HEK293T (cell line): ENCODE measurements around the gene TEX52.

Experiments used
- CTCF ChIA-PET: fragments of 350-600 bp; formaldehyde crosslinking; extraction: SDS; loops from one replicate; lab custom pipeline; 2021; ENCODE audit warnings: antibody characterized with exemption, inconsistent platforms; lab: Yijun Ruan, JAX
- POLR2A ChIA-PET: fragments of 350-600 bp; formaldehyde crosslinking; extraction: SDS; loops from one replicate; lab custom pipeline; 2020; ENCODE audit warnings: antibody characterized with exemption, inconsistent platforms; lab: Yijun Ruan, JAX
- DNase-seq: peaks from one replicate; pipeline ENCODE4 v3.0.0; 2012; ENCODE audit warnings: mixed read lengths; ENCODE audit errors: extremely low spot score
- ARNT ChIP-seq: fragments of 450-650 bp; IDR thresholded peaks from 2 replicates; pipeline ENCODE4 v1.6.1; 2017; ENCODE audit warnings: mild to moderate bottlenecking
- BHLHE40 ChIP-seq: fragments of 450-650 bp; IDR thresholded peaks from 2 replicates; pipeline ENCODE4 v1.6.1; 2016; ENCODE audit warnings: mild to moderate bottlenecking, moderate library complexity, borderline replicate concordance
- CTBP1 ChIP-seq: fragments of 450-650 bp; IDR thresholded peaks from 2 replicates; pipeline ENCODE4 v1.6.1; 2016; ENCODE audit warnings: borderline replicate concordance
- ELF4 ChIP-seq: fragments of 450-650 bp; IDR thresholded peaks from 2 replicates; pipeline ENCODE4 v1.6.1; 2017; ENCODE audit warnings: antibody characterized with exemption
- FOXA1 ChIP-seq: fragments of 450-650 bp; IDR thresholded peaks from 2 replicates; pipeline ENCODE4 v1.6.1; 2016; ENCODE audit warnings: mild to moderate bottlenecking
- FOXK2 ChIP-seq: fragments of 450-650 bp; IDR thresholded peaks from 2 replicates; pipeline ENCODE4 v1.6.1; 2016; ENCODE audit warnings: mild to moderate bottlenecking
- FOXM1 ChIP-seq: fragments of 450-650 bp; IDR thresholded peaks from 2 replicates; pipeline ENCODE4 v1.6.1; 2017; ENCODE audit warnings: mild to moderate bottlenecking, borderline replicate concordance
- HDGF ChIP-seq: fragments of 450-650 bp; IDR thresholded peaks from 2 replicates; pipeline ENCODE4 v1.6.1; 2017; ENCODE audit warnings: antibody characterized with exemption, borderline replicate concordance
- L3MBTL2 ChIP-seq: fragments of 450-650 bp; conservative IDR thresholded peaks from 2 replicates; pipeline ENCODE4 v1.6.1; 2016; ENCODE audit warnings: mild to moderate bottlenecking
- LEF1 ChIP-seq: fragments of 450-650 bp; IDR thresholded peaks from 2 replicates; pipeline ENCODE4 v1.6.1; 2017; ENCODE audit warnings: mild to moderate bottlenecking, borderline replicate concordance
- NFRKB ChIP-seq: fragments of 450-650 bp; IDR thresholded peaks from 2 replicates; pipeline ENCODE4 v1.6.1; 2016; ENCODE audit warnings: mild to moderate bottlenecking, moderate library complexity
- SP1 ChIP-seq: fragments of 450-650 bp; IDR thresholded peaks from 2 replicates; pipeline ENCODE4 v1.6.1; 2017
- SUZ12 ChIP-seq: fragments of 450-650 bp; IDR thresholded peaks from 2 replicates; pipeline ENCODE4 v1.6.1; 2016; ENCODE audit warnings: mild to moderate bottlenecking
- TARDBP ChIP-seq: fragments of 450-650 bp; IDR thresholded peaks from 2 replicates; pipeline ENCODE4 v1.6.1; 2016
- ZNF384 ChIP-seq: fragments of 450-650 bp; IDR thresholded peaks from 2 replicates; pipeline ENCODE4 v1.6.1; 2016
- TF ChIP-seq, protein P1 (sequence below): fragments of 450-650 bp; IDR thresholded peaks from 2 replicates; pipeline ENCODE4 v1.6.1; 2016

The TEX52 gene

GRCh38 chr12:2895051-2895451 lies 38.2 kb upstream of the TEX52 start:
- no peak for TF ChIP-seq SUZ12
- no peak for TF ChIP-seq L3MBTL2
- TF ChIP-seq FOXM1: no peak
- TF ChIP-seq FOXA1: no peak
- no peak for TF ChIP-seq ELF4
- TF ChIP-seq BHLHE40: no peak
- no peak for TF ChIP-seq ARNT
- TF ChIP-seq FOXK2: no peak
- no peak for TF ChIP-seq LEF1
- TF ChIP-seq NFRKB: no peak
- TF ChIP-seq CTBP1: no peak
- no peak for TF ChIP-seq HDGF
- TF ChIP-seq, protein P1, sequence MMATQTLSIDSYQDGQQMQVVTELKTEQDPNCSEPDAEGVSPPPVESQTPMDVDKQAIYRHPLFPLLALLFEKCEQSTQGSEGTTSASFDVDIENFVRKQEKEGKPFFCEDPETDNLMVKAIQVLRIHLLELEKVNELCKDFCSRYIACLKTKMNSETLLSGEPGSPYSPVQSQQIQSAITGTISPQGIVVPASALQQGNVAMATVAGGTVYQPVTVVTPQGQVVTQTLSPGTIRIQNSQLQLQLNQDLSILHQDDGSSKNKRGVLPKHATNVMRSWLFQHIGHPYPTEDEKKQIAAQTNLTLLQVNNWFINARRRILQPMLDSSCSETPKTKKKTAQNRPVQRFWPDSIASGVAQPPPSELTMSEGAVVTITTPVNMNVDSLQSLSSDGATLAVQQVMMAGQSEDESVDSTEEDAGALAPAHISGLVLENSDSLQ: no peak
- TF ChIP-seq SP1: no peak
- no peak for TF ChIP-seq ZNF384
- no peak for TF ChIP-seq TARDBP
- ChIA-PET CTCF (no interaction called here), POLR2A (interaction anchor here (0.6 kb wide), 1 partner anchor 14 kb away, joined by 4 read pairs; no protein-coding TSS in a partner anchor)
- no peak for DNase-seq

DNA sequence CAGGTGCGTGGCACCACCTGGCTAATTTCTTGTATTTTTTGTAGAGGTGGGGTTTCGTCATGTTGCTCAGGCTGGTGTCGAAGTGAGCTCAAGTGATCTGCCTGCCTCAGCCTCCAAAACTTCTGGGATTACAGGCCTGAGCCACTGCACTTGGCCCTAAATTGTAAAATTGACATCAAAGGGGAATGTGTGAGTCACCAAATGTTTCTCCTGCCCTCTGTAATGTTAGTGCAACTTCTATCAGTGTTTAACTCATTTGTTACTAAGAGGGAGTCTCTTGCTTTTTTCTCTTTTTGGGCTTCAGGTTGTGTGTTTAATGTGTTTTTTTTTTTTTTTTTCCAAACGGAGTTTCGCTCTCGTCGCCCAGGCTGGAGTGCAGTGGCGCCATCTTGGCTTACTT lies 36.2 kb upstream of the TEX52 start:
- TF ChIP-seq, protein P1: no peak
- CTCF ChIA-PET: no interaction called here
- POLR2A ChIA-PET: no interaction called here
- DNase-seq: no peak

DNA sequence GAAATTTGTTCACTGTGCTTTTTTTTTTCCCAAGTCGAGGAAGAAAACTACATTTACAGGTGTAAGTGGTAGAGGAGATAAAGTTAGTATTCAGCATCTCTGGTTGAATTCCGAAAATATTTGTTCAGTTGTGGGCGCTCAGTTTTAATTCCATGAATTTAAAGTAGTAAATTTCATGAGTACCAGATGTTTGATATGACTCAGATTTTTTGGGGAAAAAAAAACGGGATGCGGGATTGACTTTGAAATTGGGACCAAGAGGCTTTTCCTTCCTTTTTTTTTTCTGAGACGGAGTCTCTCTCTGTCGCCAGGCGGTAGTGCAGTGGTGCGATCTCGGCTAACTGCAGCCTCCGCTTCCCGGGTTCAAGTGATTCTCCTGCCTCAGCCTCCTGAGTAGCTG lies 35.4 kb upstream of the TEX52 start:
- ChIA-PET CTCF (interaction anchor here (0.6 kb wide), 1 partner anchor 53 kb away, joined by 3 read pairs; no protein-coding TSS in a partner anchor), POLR2A (interaction anchor here (1.0 kb wide), 1 partner anchor 31 kb away, joined by 3 read pairs; no protein-coding TSS in a partner anchor)
- DNase-seq: no peak
- no peak for TF ChIP-seq BHLHE40
- no peak for TF ChIP-seq SP1
- TF ChIP-seq, protein P1: no peak
- no peak for TF ChIP-seq SUZ12
- TF ChIP-seq NFRKB: no peak
- TF ChIP-seq ARNT: no peak
- TF ChIP-seq CTBP1: no peak

DNA sequence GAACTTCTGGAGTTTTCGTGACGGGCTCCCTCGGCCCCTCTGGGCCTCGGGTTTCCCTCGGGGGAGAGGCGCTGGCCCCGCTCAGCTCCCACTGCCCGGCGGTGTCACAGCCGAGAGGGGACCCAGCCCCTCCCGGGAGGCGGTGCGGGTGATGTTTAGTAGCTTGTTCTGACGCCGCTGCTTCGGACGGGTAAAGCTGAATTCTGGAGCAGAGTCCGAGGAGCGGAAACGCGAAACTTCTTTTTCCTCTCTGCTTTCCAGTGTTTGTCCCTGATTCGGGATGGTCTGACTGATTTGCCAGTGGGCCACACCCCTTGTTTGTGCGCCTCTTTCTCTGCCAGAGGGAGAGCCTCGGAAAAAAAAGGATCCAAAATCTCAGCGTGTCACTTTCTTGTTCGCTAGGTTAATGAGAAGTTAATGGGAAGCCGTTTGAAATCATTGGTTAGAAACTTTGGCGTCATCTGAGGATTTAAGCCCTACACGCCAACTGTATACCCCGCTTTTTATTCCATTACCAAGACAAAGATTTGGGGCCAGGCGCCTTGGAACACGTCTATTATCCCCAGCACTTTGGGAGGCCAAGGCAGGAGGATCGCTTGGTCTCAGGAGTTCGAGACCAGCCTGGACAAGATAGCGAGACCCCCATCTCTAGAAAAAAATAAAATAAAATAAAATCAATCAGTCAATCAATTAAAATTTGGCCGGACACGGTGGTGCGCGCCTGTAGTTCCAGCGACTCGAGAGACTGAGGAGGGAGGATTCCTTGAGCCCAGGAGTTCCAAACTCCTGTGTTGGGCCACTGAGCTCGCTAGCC lies 34.6 kb upstream of the TEX52 start:
- TF ChIP-seq LEF1: no peak
- TF ChIP-seq BHLHE40: no peak
- TF ChIP-seq, protein P1: no peak
- no peak for TF ChIP-seq ARNT
- no peak for TF ChIP-seq NFRKB
- no peak for TF ChIP-seq L3MBTL2
- TF ChIP-seq ELF4: no peak
- TF ChIP-seq FOXA1: no peak
- no peak for TF ChIP-seq FOXM1
- no peak for TF ChIP-seq TARDBP
- TF ChIP-seq CTBP1: no peak
- no peak for TF ChIP-seq SUZ12
- TF ChIP-seq ZNF384: no peak
- no peak for TF ChIP-seq FOXK2
- TF ChIP-seq SP1: no peak
- no peak for TF ChIP-seq HDGF
- DNase-seq: peak; percentile 36
- ChIA-PET CTCF (interaction anchor here (0.6 to 1.3 kb wide), 2 partner anchors 53 to 54 kb away, joined by 3 to 4 read pairs; no protein-coding TSS in a partner anchor), POLR2A (interaction anchor here (0.9 to 2.3 kb wide), 8 partner anchors 9 to 95 kb away, joined by 3 to 23 read pairs (median 6); partner anchors contain the start of genes FOXM1 and RHNO1)

GRCh38 chr12:2890388-2891239 lies 33.8 kb upstream of the TEX52 start, which contains the start of gene TULP3:
Gene TULP3, plus strand, starts transcription at chr12:2890891. Its CDS starts 57 bp downstream, at chr12:2890948.
- POLR2A ChIA-PET: interaction anchor here (0.6 to 2.3 kb wide), 15 partner anchors 10 to 250 kb away, joined by 3 to 23 read pairs (median 4); partner anchors contain the start of genes FOXM1 and RHNO1
- DNase-seq: peak; percentile 95
- CTCF ChIA-PET: interaction anchor here (0.6 to 1.3 kb wide), 2 partner anchors 54 to 231 kb away, joined by 4 to 5 read pairs; no protein-coding TSS in a partner anchor
- TF ChIP-seq, protein P1: peak; percentile 52; the same call in 1 of the 2 replicates
- no peak for TF ChIP-seq SP1
- no peak for TF ChIP-seq HDGF
- TF ChIP-seq L3MBTL2: peak; percentile 97
